Ovary (tissue), 9 donors: ENCODE results near the gene COG3. TPM values are rescaled to one million over a fixed set of nuclear protein-coding genes. Genes with fewer than 3 reads are reported as not detected.

Experiments used
- DNase-seq, 5 donors: peaks; one replicate each; pipeline ENCODE4 v3.0.0-alpha.2; 2019 to 2020
- H3K27ac ChIP-seq, 2 donors: fragments of 200-600 bp; one replicate each; pipeline versions ENCODE4 v1.5.1 to v1.8.0; 2019 to 2022
- H3K27me3 ChIP-seq: fragments of 200-600 bp; one replicate; pipeline ENCODE4 v1.8.0; 2022
- H3K36me3 ChIP-seq: fragments of 200-600 bp; sonication (generic); one replicate; pipeline ENCODE4 v1.5.1; 2019
- H3K4me1 ChIP-seq: one replicate; pipeline ENCODE4 v1.8.1; 2013; ENCODE audit warnings: mild to moderate bottlenecking, moderate library complexity; ENCODE audit not compliant: insufficient read depth
- H3K4me3 ChIP-seq: fragments of 200-600 bp; sonication (generic); one replicate; pipeline ENCODE4 v1.5.1; 2017
- H3K9me3 ChIP-seq, 2 donors: fragments of 200-600 bp in 1 of 2; sonication (generic) in 1 of 2; one replicate each; pipeline versions ENCODE4 v1.5.1 to v1.8.1; 2013 to 2019; ENCODE audit warnings: mild to moderate bottlenecking in 1 of 2, moderate library complexity in 1 of 2
- EP300 ChIP-seq: sonication (generic); formaldehyde crosslinking; IDR thresholded peaks from one replicate; pipeline ENCODE4 v1.6.1; 2017; ENCODE audit warnings: antibody characterized with exemption
- POLR2A ChIP-seq: fragments of 450-650 bp; IDR thresholded peaks from one replicate; pipeline ENCODE4 v1.6.1; 2017; ENCODE audit warnings: antibody characterized with exemption, mild to moderate bottlenecking, moderate library complexity
- WGBS, 3 donors: extraction: QIAGEN DNeasy Blood & Tissue Kit in 1 of 3; methylation state at CpG; one replicate each; pipeline versions ENCODE4 v1.1.5 to v1.1.7; 2013 to 2017; 5-methylcytosine and 5-hydroxymethylcytosine counted together
- intact Hi-C, 4 donors: fragments of 100-400 bp; cut with DNase I; formaldehyde crosslinking; loops; one replicate each; pipeline versions ENCODE4 v1.11.0 to v1.15.1; 2022 to 2023
- polyA plus RNA-seq, 2 donors: library from polyadenylated mRNA; stranded (reverse); fragments of 200-250 nt in 1 of 2; fragments of 350-450 nt in 1 of 2; fragmentation: Illumina TruSeq in 1 of 2; extraction: RNeasy Lipid Tissue Mini Kit (QIAGEN cat#74804) in 1 of 2; gene quantifications; one replicate each; pipeline ENCODE4 v1.2.3, GENCODE V29; 2013 to 2014
- total RNA-seq, 7 donors: library from RNA; depleted of rRNA in 2 of 7; stranded (reverse); fragments of >200 nt in 2 of 7; fragmentation: NEBNext Ultra II Directional in 3 of 7; extraction: Animal tissue kit (Norgen Biotek cat#: 25700) in 3 of 7; gene quantifications; one replicate each; pipeline versions ENCODE4 v1.1.0 to v1.2.4, GENCODE V29; 2016 to 2023
- TF ChIP-seq, protein P1 (sequence below), 3 donors: fragments of 450-650 bp in 2 of 3; fragments of 200-600 bp in 1 of 3; IDR thresholded peaks; one replicate each; pipeline versions ENCODE4 v1.5.1 to v1.8.0; 2016 to 2022; ENCODE audit warnings: antibody characterized with exemption in 3 of 3, mild to moderate bottlenecking in 1 of 3
- donor health status: DM: no; HTN: no; CAD: no; lungs with moderate emphysema.
- donor health status: DM: no; HTN: no; CAD: no.
- donor health status: Bipolar disorder and iron deficiency.
- donor health status: DM: yes; HTN: yes; CAD: no.
- donor health status: DM: no; HTN: no; CAD: no.
- donor health status: DM: yes; HTN: yes; CAD: no.

Gene COG3
- total and polyA plus RNA-seq, 9 donors = 17.1 to 37.3 (median 26.9) TPM

DNA sequence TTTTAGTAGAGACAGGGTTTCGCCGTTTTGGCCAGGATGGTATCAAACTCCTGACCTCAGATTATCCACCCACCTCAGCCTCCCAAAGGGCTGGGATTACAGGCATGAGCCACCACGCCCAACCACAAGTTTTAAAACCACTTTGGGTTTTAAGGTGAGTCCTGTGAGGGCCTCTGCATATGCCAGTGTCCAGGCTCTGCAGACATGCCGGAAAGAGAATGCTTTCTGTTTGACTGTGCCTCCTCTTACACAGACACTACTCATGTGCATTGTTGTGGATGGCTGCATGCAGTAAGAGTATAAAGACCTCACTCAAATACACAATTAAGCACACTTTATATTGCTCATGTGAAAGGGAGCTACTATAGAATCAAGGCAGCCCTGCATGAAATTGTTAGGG lies 25.7 kb upstream of the COG3 start:
- 82 to 92% (median 90%) methylated on average over 4 of the region's 4 CpGs for WGBS, 3 donors

DNA sequence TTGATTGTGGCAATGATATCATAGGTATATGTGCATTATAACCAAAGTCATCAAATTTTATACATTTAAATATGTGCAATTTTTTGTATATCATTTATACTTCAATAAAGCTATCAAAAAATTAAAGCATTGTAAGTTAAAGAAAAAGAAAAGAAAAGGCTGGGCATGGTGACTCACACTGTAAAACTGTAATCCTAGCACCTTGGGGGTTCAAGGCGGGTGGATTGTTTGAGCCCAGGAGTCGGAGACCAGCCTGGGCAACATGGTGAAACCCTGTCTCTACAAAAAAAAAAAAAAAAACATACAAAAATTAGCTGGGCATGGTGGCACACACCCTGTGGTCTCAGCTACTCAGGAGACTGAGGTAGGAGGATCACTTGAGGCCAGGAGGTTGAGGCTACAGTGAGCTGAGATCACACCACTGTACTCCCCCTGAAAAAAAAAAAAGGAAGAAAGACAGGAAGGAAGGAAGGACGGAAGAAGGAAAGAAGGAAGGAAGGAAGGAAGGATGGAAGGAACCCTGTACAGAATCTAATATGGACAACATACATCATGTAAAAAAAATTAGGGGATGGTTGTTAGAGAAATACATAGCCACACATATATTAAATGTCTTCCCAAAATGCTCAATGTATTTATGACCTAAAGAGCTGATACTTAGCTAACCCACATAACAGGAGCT lies 24.8 kb upstream of the COG3 start:
- intact Hi-C loops = no loop called here
- H3K27ac ChIP-seq = peak overlapping the region in 1 of 2 donors; percentile 68

More for the DNA sequence above, 25.7 kb upstream of the COG3 start:
- no peak for DNase-seq
- Histone ChIP-seq H3K4me3 (no peak overlapping the region), H3K27ac (no peak overlapping the region), H3K4me1 (peaks cover 4% of the 10 kb centered on the region), H3K27me3 (no peaks in the 10 kb centered on the region), H3K36me3 (no peaks in the 10 kb centered on the region), H3K9me3 (no peaks in the 10 kb centered on the region)
- intact Hi-C loops = no loop called here
- TF ChIP-seq, protein P1, sequence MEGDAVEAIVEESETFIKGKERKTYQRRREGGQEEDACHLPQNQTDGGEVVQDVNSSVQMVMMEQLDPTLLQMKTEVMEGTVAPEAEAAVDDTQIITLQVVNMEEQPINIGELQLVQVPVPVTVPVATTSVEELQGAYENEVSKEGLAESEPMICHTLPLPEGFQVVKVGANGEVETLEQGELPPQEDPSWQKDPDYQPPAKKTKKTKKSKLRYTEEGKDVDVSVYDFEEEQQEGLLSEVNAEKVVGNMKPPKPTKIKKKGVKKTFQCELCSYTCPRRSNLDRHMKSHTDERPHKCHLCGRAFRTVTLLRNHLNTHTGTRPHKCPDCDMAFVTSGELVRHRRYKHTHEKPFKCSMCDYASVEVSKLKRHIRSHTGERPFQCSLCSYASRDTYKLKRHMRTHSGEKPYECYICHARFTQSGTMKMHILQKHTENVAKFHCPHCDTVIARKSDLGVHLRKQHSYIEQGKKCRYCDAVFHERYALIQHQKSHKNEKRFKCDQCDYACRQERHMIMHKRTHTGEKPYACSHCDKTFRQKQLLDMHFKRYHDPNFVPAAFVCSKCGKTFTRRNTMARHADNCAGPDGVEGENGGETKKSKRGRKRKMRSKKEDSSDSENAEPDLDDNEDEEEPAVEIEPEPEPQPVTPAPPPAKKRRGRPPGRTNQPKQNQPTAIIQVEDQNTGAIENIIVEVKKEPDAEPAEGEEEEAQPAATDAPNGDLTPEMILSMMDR (IDR thresholded peaks at IDR 0.05) = no peak
- no peak for TF ChIP-seq EP300
- no peak for TF ChIP-seq POLR2A

DNA sequence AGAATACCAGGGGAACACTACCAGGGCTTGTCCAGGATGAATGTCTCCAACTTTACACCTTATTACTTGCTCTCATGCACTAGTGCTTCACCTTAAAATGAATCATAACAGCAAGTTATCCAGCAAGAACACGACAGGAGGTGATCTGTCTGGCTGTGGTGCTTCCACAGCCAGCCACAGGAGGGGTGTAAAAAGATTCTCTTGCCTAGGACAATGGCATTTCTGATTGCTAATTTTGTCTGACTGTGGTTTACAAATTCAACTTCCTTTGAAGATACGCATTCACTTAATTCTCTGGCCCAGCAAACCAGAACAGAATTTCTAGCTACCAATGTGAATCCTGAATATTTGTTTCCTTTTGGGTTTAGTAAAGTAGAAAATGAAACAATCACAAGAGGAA lies 23.1 kb upstream of the COG3 start:
- Histone ChIP-seq H3K27ac (peak overlapping the region in 1 of 2 donors; percentile 49), H3K4me1 (peaks cover 4% of the 10 kb centered on the region), H3K27me3 (no peaks in the 10 kb centered on the region), H3K36me3 (no peaks in the 10 kb centered on the region), H3K9me3 (no peaks in the 10 kb centered on the region), H3K4me3 (no peak overlapping the region)
- intact Hi-C loops = no loop called here
- TF ChIP-seq POLR2A = no peak
- no peak for TF ChIP-seq EP300
- TF ChIP-seq, protein P1 (IDR thresholded peaks at IDR 0.05) = no peak
- DNase-seq = no peak
- WGBS, 3 donors = 4 to 18% (median 17%) methylated on average over 2 of the region's 2 CpGs

More for the DNA sequence above, 24.8 kb upstream of the COG3 start:
- TF ChIP-seq, protein P1 (IDR thresholded peaks at IDR 0.05) = no peak
- no peak for TF ChIP-seq POLR2A
- no peak for TF ChIP-seq EP300
- Histone ChIP-seq H3K4me1 (peaks cover 4% of the 10 kb centered on the region), H3K36me3 (no peaks in the 10 kb centered on the region), H3K9me3 (no peaks in the 10 kb centered on the region), H3K27me3 (no peaks in the 10 kb centered on the region), H3K4me3 (no peak overlapping the region)
- DNase-seq = no peak
- WGBS, 3 donors = 76 to 88% (median 80%) methylated on average over 3 of the region's 3 CpGs

DNA sequence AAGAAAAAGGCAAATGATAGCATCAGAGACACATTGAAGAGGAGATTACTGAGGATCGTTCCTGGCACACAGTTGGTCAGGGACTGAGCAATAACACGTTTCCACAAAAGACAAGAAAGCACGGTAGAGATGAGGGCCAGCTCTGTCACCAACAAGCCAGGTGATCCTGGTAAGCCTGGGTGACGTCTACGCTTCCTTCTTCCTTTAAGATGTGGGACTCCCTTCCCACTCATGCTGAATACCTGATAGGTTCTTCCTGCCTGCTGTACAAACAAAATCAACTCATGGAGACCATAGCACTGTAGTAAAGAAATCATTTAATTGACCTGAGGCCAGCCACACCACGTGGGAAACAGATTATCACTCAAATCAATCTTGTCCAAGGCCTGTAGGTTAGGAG lies 19.7 kb upstream of the COG3 start:
- 76 to 79% (median 79%) methylated on average over 6 of the region's 6 CpGs for WGBS, 3 donors
- Histone ChIP-seq H3K4me3 (no peak overlapping the region), H3K27ac (no peak overlapping the region), H3K27me3 (no peaks in the 10 kb centered on the region), H3K9me3 (no peaks in the 10 kb centered on the region), H3K36me3 (no peaks in the 10 kb centered on the region), H3K4me1 (peaks cover 10% of the 10 kb centered on the region)
- DNase-seq = no peak
- intact Hi-C loops = no loop called here
- TF ChIP-seq EP300 = no peak
- TF ChIP-seq, protein P1 (IDR thresholded peaks at IDR 0.05) = no peak
- no peak for TF ChIP-seq POLR2A
